Fibroblast of lung (primary cell): ENCODE data around the gene SOX11. TPM values are rescaled to one million over a fixed set of nuclear protein-coding genes. Genes with fewer than 3 reads are reported as not detected.

Experiments used
- DNase-seq, 2 donors: peaks; one replicate each; pipeline versions ENCODE4 v3.0.0 to v3.0.0-alpha.2; 2010; ENCODE audit warnings: low read depth in 2 of 2
- H2AFZ ChIP-seq: 2 replicates; pipeline ENCODE4 v1.5.1; 2012; ENCODE audit warnings: low read length, control low read depth, inconsistent platforms
- H3K27ac ChIP-seq: 2 replicates; pipeline ENCODE4 v1.5.1; 2011; ENCODE audit warnings: low read length, control low read depth; ENCODE audit not compliant: insufficient read depth
- H3K27me3 ChIP-seq: 2 replicates; pipeline ENCODE4 v1.5.1; 2011; ENCODE audit warnings: mild to moderate bottlenecking, low read length; ENCODE audit not compliant: control insufficient read depth, insufficient read depth
- H3K36me3 ChIP-seq: 2 replicates; pipeline ENCODE4 v1.5.1; 2011; ENCODE audit warnings: low read length; ENCODE audit not compliant: control insufficient read depth, insufficient read depth
- H3K4me1 ChIP-seq: 2 replicates; pipeline ENCODE4 v1.5.1; 2011; ENCODE audit warnings: low read length; ENCODE audit not compliant: control insufficient read depth, insufficient read depth; ENCODE audit errors: extremely low read depth
- H3K4me2 ChIP-seq: 2 replicates; pipeline ENCODE4 v1.5.1; 2011; ENCODE audit warnings: low read length, control low read depth; ENCODE audit not compliant: insufficient read depth; ENCODE audit errors: extremely low read depth
- H3K4me3 ChIP-seq, 4 experiments: fragments of 200-600 bp in 1 of 4; sonication (generic) in 1 of 4; replicated peaks in 1 of 4; 2 replicates each; pipeline ENCODE4 v1.5.1; 2011 to 2016; ENCODE audit warnings: low read length in 4 of 4, low read depth in 3 of 4, mild to moderate bottlenecking in 3 of 4, control low read depth in 2 of 4, inconsistent platforms in 1 of 4, mixed read lengths in 1 of 4; ENCODE audit not compliant: insufficient read depth in 1 of 4; ENCODE audit errors: control extremely low read depth in 1 of 4
- H3K79me2 ChIP-seq: 2 replicates; pipeline ENCODE4 v1.5.1; 2012; ENCODE audit warnings: mild to moderate bottlenecking, low read length, inconsistent platforms; ENCODE audit not compliant: control insufficient read depth, insufficient read depth
- H3K9ac ChIP-seq: 2 replicates; pipeline ENCODE4 v1.5.1; 2011; ENCODE audit warnings: mild to moderate bottlenecking, low read length, control low read depth; ENCODE audit not compliant: insufficient read depth
- H3K9me3 ChIP-seq: 2 replicates; pipeline ENCODE4 v1.5.1; 2012; ENCODE audit warnings: low read depth, low read length; ENCODE audit not compliant: control insufficient read depth, insufficient read depth
- H4K20me1 ChIP-seq: 2 replicates; pipeline ENCODE4 v1.5.1; 2011; ENCODE audit warnings: low read length; ENCODE audit not compliant: control insufficient read depth, insufficient read depth; ENCODE audit errors: extremely low read depth
- EZH2 ChIP-seq: IDR thresholded peaks from 2 replicates; pipeline ENCODE4 v1.5.1; 2012; ENCODE audit warnings: low read length, control low read depth, mild to moderate bottlenecking; ENCODE audit errors: missing control alignments
- polyA plus RNA-seq, 2 donors: library from polyadenylated mRNA; depleted of rRNA in 1 of 2; stranded (reverse) in 1 of 2; unstranded in 1 of 2; fragments of >200 nt; gene quantifications; 2 replicates each; pipeline ENCODE4 v1.2.1, GENCODE V29; 2011 to 2012; ENCODE audit warnings: missing spikeins in 1 of 2
- total RNA-seq: library from RNA; depleted of rRNA; stranded (reverse); fragments of >200 nt; gene quantifications from 2 replicates; pipeline ENCODE4 v1.2.1, GENCODE V29; 2014
- TF ChIP-seq, protein P1 (sequence below), 2 donors: IDR thresholded peaks in 1 of 2; conservative IDR thresholded peaks in 1 of 2; 1 replicate in 1 of 2; 2 replicates in 1 of 2; pipeline ENCODE4 v1.5.1; 2011 to 2012; ENCODE audit warnings: low read length in 2 of 2, control low read depth in 1 of 2, inconsistent platforms in 1 of 2, low read depth in 1 of 2, mild to moderate bottlenecking in 1 of 2

The SOX11 gene
- total and polyA plus RNA-seq, 2 donors (not counting 1 experiment from before 2014, with no cell fraction given), result 0.99 to 1.2 TPM

DNA sequence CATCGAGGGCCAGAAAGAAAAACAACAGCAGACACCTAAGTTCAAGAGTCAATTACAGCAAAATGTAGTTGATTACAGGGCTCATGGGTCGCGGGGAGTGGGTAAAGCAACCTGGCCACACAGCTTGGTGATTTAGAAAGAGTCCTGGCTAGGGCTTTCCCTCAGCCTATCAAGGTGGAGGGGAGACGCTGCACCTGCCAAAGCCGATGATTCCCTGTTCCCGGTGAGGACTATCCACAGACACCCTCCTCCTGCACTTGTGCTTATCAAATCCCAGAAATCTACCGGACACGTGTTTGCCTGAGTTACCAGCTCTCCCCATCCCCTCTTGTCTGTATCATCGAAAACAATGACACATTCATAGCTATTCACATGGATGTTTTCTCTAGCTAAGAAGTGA is 7.0 kb upstream of the SOX11 start:
- no peak for DNase-seq
- no peak overlapping the region for H2AFZ ChIP-seq
- H3K4me1 ChIP-seq, result no peaks in the 10 kb centered on the region
- TF ChIP-seq, protein P1, sequence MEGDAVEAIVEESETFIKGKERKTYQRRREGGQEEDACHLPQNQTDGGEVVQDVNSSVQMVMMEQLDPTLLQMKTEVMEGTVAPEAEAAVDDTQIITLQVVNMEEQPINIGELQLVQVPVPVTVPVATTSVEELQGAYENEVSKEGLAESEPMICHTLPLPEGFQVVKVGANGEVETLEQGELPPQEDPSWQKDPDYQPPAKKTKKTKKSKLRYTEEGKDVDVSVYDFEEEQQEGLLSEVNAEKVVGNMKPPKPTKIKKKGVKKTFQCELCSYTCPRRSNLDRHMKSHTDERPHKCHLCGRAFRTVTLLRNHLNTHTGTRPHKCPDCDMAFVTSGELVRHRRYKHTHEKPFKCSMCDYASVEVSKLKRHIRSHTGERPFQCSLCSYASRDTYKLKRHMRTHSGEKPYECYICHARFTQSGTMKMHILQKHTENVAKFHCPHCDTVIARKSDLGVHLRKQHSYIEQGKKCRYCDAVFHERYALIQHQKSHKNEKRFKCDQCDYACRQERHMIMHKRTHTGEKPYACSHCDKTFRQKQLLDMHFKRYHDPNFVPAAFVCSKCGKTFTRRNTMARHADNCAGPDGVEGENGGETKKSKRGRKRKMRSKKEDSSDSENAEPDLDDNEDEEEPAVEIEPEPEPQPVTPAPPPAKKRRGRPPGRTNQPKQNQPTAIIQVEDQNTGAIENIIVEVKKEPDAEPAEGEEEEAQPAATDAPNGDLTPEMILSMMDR (conservative IDR thresholded peaks at IDR 0.05 in 1 of 2, IDR thresholded peaks at IDR 0.05 in 1 of 2; ENCODE audit: low read depth in 1 of 2, low read length in 2 of 2), result no peak
- TF ChIP-seq EZH2, result no peak
- H3K9me3 ChIP-seq, result no peaks in the 10 kb centered on the region
- no peak overlapping the region for H3K27ac ChIP-seq
- H4K20me1 ChIP-seq, result no peaks in the 10 kb centered on the region
- H3K4me2 ChIP-seq, result no peak overlapping the region
- H3K4me3 ChIP-seq, result no peak overlapping the region
- no peaks in the 10 kb centered on the region for H3K79me2 ChIP-seq
- no peaks in the 10 kb centered on the region for H3K27me3 ChIP-seq
- no peak overlapping the region for H3K9ac ChIP-seq
- H3K36me3 ChIP-seq, result no peaks in the 10 kb centered on the region

DNA sequence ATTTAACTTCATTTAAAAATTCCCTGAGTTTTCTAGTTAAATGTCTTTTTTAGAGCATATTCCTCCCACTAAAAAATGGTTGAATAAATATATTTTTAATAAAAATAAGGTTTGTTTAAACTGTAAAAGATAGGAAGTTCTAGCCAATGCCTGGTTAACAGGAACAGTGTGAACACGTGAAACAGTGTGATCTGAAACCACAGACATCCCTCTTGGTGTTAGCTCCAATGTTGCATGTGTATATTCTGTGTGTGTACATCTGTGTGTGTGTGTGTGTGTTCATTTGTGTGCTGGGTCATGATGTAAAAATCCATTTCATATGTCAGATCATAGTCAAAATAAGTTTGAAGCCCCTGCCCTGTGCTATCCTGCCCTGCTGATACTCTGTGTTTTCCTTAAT is 6.1 kb upstream of the SOX11 start:
- Histone ChIP-seq H3K9ac (no peak overlapping the region), H3K79me2 (no peaks in the 10 kb centered on the region), H3K4me1 (no peaks in the 10 kb centered on the region), H3K4me3 (no peak overlapping the region), H3K9me3 (no peaks in the 10 kb centered on the region), H3K27me3 (no peaks in the 10 kb centered on the region), H2AFZ (no peak overlapping the region), H3K4me2 (no peak overlapping the region), H3K27ac (no peak overlapping the region), H3K36me3 (no peaks in the 10 kb centered on the region), H4K20me1 (no peaks in the 10 kb centered on the region)
- no peak for TF ChIP-seq EZH2
- TF ChIP-seq, protein P1 (conservative IDR thresholded peaks at IDR 0.05 in 1 of 2, IDR thresholded peaks at IDR 0.05 in 1 of 2; ENCODE audit: low read depth in 1 of 2, low read length in 2 of 2), result no peak
- DNase-seq, result no peak

DNA sequence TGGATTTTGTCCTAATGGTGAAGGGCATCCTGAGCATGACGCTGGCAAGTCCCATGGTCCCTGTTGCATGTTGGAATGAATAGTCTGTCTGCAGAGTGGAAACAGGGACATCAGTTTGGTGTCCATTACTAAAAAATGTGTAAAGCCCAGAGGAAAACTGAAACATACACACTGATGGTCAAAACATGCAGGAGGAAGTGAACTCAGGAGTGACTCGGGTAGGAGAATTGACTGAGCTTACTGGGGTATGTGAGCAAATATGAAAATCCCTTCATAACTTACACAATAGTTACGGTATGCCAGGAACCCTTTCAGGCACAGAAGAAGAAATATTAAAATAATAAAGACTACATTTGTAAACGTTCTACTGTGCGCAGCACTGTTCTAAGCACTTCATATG is 5.6 kb upstream of the SOX11 start:
- no peak for TF ChIP-seq EZH2
- TF ChIP-seq, protein P1 (conservative IDR thresholded peaks at IDR 0.05 in 1 of 2, IDR thresholded peaks at IDR 0.05 in 1 of 2; ENCODE audit: low read depth in 1 of 2, low read length in 2 of 2), result no peak
- no peaks in the 10 kb centered on the region for H4K20me1 ChIP-seq
- H2AFZ ChIP-seq, result no peak overlapping the region
- no peak for DNase-seq
- no peak overlapping the region for H3K4me3 ChIP-seq
- no peak overlapping the region for H3K9ac ChIP-seq
- H3K4me1 ChIP-seq, result no peaks in the 10 kb centered on the region
- no peaks in the 10 kb centered on the region for H3K36me3 ChIP-seq
- no peaks in the 10 kb centered on the region for H3K27me3 ChIP-seq
- H3K9me3 ChIP-seq, result no peaks in the 10 kb centered on the region
- H3K4me2 ChIP-seq, result no peak overlapping the region
- no peaks in the 10 kb centered on the region for H3K79me2 ChIP-seq
- H3K27ac ChIP-seq, result no peak overlapping the region
